ENCODE data around the gene SSTR5.

DNA sequence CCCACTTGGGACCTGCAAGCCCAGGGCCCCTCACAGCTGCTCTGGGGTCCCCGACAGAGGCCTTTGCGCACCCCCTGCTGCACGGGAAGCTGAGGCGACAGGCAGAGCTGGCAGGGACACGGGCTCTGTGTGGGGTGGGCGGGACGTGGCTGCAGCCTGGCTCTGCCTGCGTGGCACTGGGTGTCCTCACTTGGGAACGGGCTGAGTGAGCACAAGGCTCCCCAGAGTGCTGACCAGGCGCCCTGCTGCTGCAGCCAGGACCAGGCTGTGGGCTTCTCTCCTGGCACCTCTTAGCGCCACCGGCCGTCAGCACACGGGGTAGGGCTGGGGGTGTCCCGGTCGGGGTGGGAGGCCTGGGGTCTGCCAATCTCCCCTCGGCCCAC, 16.9 kb downstream of the SSTR5 start:
- TF ChIP-seq, protein P1, sequence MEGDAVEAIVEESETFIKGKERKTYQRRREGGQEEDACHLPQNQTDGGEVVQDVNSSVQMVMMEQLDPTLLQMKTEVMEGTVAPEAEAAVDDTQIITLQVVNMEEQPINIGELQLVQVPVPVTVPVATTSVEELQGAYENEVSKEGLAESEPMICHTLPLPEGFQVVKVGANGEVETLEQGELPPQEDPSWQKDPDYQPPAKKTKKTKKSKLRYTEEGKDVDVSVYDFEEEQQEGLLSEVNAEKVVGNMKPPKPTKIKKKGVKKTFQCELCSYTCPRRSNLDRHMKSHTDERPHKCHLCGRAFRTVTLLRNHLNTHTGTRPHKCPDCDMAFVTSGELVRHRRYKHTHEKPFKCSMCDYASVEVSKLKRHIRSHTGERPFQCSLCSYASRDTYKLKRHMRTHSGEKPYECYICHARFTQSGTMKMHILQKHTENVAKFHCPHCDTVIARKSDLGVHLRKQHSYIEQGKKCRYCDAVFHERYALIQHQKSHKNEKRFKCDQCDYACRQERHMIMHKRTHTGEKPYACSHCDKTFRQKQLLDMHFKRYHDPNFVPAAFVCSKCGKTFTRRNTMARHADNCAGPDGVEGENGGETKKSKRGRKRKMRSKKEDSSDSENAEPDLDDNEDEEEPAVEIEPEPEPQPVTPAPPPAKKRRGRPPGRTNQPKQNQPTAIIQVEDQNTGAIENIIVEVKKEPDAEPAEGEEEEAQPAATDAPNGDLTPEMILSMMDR (IDR thresholded peaks at IDR 0.05): no peak
- peak in 1 of 3 donors; percentile 5 for TF ChIP-seq POLR2A (IDR thresholded peaks at IDR 0.05)
